ENCODE results near the gene GHR. TPM values are rescaled to one million over a fixed set of nuclear protein-coding genes. Genes with fewer than 3 reads are reported as not detected.

Gene GHR
- total RNA-seq, 1 donor from 2014 or later = 16.7 TPM

GRCh38 chr5:42461033-42461432, 37.8 kb downstream of the GHR start:
- Histone ChIP-seq H3K27me3 (ENCODE audit: control insufficient read depth in 3 of 3, insufficient read depth in 3 of 3, low read length in 3 of 3) (no peaks in the 10 kb centered on the region), H3K4me3 (ENCODE audit: low read length in 3 of 3) (no peak overlapping the region), H3K9ac (ENCODE audit: low read depth in 1 of 3, low read length in 3 of 3) (no peak overlapping the region), H3K9me3 (ENCODE audit: control insufficient read depth in 3 of 3, low read length in 3 of 3) (no peaks in the 10 kb centered on the region), H3K36me3 (ENCODE audit: control insufficient read depth in 3 of 3, insufficient read depth in 3 of 3, low read length in 3 of 3) (no peaks in the 10 kb centered on the region), H3K4me1 (ENCODE audit: control insufficient read depth in 3 of 3, insufficient read depth in 3 of 3, low read length in 3 of 3) (peaks cover 0 to 5% (median 0%) of the 10 kb centered on the region in 3 donors), H3K27ac (ENCODE audit: low read depth, low read length) (no peak overlapping the region)

DNA sequence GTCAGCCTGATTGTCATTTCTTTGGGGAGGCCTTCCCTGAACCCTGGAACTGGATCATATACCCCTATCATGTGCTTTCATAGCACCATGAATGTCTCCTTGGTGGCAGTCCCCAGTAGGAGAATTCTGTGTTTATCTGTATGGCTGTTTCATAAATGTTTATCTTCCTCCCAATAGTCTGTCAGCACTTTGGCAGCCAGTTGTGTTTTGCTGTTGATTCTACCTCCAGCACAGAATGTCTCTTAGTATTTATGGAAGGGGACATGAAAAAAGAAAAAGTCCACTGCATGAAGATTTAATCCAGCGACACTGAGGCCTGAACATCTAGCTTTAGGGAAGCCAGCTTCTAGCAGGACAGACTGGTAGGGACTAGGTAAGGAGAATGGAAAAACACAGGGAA, 38.3 kb downstream of the GHR start:
- H3K9me3 ChIP-seq (ENCODE audit: control insufficient read depth in 3 of 3, low read length in 3 of 3) = no peaks in the 10 kb centered on the region
- H3K27ac ChIP-seq (ENCODE audit: low read depth, low read length) = no peak overlapping the region
- no peak overlapping the region for H3K4me3 ChIP-seq (ENCODE audit: low read length in 3 of 3)
- no peak overlapping the region for H3K9ac ChIP-seq (ENCODE audit: low read depth in 1 of 3, low read length in 3 of 3)
- peaks cover 0 to 5% (median 0%) of the 10 kb centered on the region in 3 donors for H3K4me1 ChIP-seq (ENCODE audit: control insufficient read depth in 3 of 3, insufficient read depth in 3 of 3, low read length in 3 of 3)
- H3K36me3 ChIP-seq (ENCODE audit: control insufficient read depth in 3 of 3, insufficient read depth in 3 of 3, low read length in 3 of 3) = no peaks in the 10 kb centered on the region
- no peaks in the 10 kb centered on the region for H3K27me3 ChIP-seq (ENCODE audit: control insufficient read depth in 3 of 3, insufficient read depth in 3 of 3, low read length in 3 of 3)

DNA sequence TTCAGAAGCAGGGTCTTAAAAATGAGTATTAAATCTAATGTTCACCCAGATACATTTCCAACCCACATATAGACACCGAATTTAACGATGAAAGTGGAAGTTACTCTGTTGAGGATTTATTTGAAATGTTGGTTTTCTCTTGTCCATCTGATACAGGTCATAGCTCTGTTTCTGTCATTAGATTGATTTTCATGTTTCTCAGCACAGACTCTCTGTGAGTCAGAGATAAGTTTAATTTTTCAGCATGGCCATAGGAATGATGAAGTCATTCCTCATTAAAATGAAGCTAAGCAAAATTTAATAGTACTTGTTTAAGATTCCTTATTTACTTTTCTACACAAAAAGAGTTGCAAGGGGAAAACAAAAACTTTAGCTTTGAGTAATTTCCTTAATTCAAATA, 38.8 kb downstream of the GHR start:
- Histone ChIP-seq H3K4me1 (ENCODE audit: control insufficient read depth in 3 of 3, insufficient read depth in 3 of 3, low read length in 3 of 3) (peaks cover 0 to 5% (median 0%) of the 10 kb centered on the region in 3 donors), H3K36me3 (ENCODE audit: control insufficient read depth in 3 of 3, insufficient read depth in 3 of 3, low read length in 3 of 3) (no peaks in the 10 kb centered on the region), H3K27ac (ENCODE audit: low read depth, low read length) (no peak overlapping the region), H3K27me3 (ENCODE audit: control insufficient read depth in 3 of 3, insufficient read depth in 3 of 3, low read length in 3 of 3) (no peaks in the 10 kb centered on the region), H3K9me3 (ENCODE audit: control insufficient read depth in 3 of 3, low read length in 3 of 3) (no peaks in the 10 kb centered on the region), H3K9ac (ENCODE audit: low read depth in 1 of 3, low read length in 3 of 3) (no peak overlapping the region), H3K4me3 (ENCODE audit: low read length in 3 of 3) (no peak overlapping the region)

GRCh38 chr5:42467572-42467971, 44.3 kb downstream of the GHR start:
- H3K27ac ChIP-seq (ENCODE audit: low read depth, low read length) = no peak overlapping the region
- H3K9me3 ChIP-seq (ENCODE audit: control insufficient read depth in 3 of 3, low read length in 3 of 3) = no peaks in the 10 kb centered on the region
- H3K9ac ChIP-seq (ENCODE audit: low read depth in 1 of 3, low read length in 3 of 3) = no peak overlapping the region
- no peaks in the 10 kb centered on the region for H3K27me3 ChIP-seq (ENCODE audit: control insufficient read depth in 3 of 3, insufficient read depth in 3 of 3, low read length in 3 of 3)
- H3K36me3 ChIP-seq (ENCODE audit: control insufficient read depth in 3 of 3, insufficient read depth in 3 of 3, low read length in 3 of 3) = peaks cover 0 to 3% (median 0%) of the 10 kb centered on the region in 3 donors
- peaks cover 0 to 4% (median 0%) of the 10 kb centered on the region in 3 donors for H3K4me1 ChIP-seq (ENCODE audit: control insufficient read depth in 3 of 3, insufficient read depth in 3 of 3, low read length in 3 of 3)
- H3K4me3 ChIP-seq (ENCODE audit: low read length in 3 of 3) = no peak overlapping the region

DNA sequence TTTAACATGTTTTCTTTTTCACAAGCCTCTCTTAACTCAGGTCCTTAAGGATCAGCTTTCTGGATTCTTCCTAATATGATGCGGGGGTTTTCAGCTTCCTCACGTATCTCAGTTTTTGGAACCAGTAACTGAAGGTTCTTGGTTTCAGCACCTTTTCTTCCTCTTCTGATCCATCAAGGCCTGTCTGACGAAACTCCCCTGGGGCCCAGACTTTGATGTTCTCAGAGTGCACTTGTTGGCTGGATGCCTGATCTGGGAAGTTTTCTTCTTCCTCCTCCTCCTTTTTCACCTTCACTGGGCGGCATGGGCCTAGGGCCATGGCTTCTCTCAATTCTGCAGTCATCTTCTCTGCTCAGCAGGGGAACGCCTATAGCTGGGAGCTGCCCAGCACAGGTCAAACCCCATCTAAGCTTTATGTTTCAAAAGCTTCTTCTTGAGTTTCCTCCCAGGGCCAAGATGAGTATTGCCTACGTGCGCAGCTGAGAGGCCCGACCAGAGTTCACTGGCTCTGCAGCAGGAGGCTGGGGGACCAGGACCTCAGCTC, 44.8 kb downstream of the GHR start:
- Histone ChIP-seq H3K9me3 (ENCODE audit: control insufficient read depth in 3 of 3, low read length in 3 of 3) (no peaks in the 10 kb centered on the region), H3K9ac (ENCODE audit: low read depth in 1 of 3, low read length in 3 of 3) (no peak overlapping the region), H3K36me3 (ENCODE audit: control insufficient read depth in 3 of 3, insufficient read depth in 3 of 3, low read length in 3 of 3) (peaks cover 0 to 3% (median 0%) of the 10 kb centered on the region in 3 donors), H3K27ac (ENCODE audit: low read depth, low read length) (no peak overlapping the region), H3K4me3 (ENCODE audit: low read length in 3 of 3) (no peak overlapping the region), H3K4me1 (ENCODE audit: control insufficient read depth in 3 of 3, insufficient read depth in 3 of 3, low read length in 3 of 3) (peaks cover 0 to 4% (median 0%) of the 10 kb centered on the region in 3 donors), H3K27me3 (ENCODE audit: control insufficient read depth in 3 of 3, insufficient read depth in 3 of 3, low read length in 3 of 3) (no peaks in the 10 kb centered on the region)

GRCh38 chr5:42483472-42484154, 60.4 kb downstream of the GHR start:
- no peaks in the 10 kb centered on the region for H3K36me3 ChIP-seq (ENCODE audit: control insufficient read depth in 3 of 3, insufficient read depth in 3 of 3, low read length in 3 of 3)
- H3K9ac ChIP-seq (ENCODE audit: low read depth in 1 of 3, low read length in 3 of 3) = no peak overlapping the region
- no peak overlapping the region for H3K4me3 ChIP-seq (ENCODE audit: low read length in 3 of 3)
- no peaks in the 10 kb centered on the region for H3K27me3 ChIP-seq (ENCODE audit: control insufficient read depth in 3 of 3, insufficient read depth in 3 of 3, low read length in 3 of 3)
- no peaks in the 10 kb centered on the region for H3K9me3 ChIP-seq (ENCODE audit: control insufficient read depth in 3 of 3, low read length in 3 of 3)
- H3K4me1 ChIP-seq (ENCODE audit: control insufficient read depth in 3 of 3, insufficient read depth in 3 of 3, low read length in 3 of 3) = peaks cover 2 to 34% (median 11%) of the 10 kb centered on the region in 3 donors
- H3K27ac ChIP-seq (ENCODE audit: low read depth, low read length) = no peak overlapping the region

- Histone ChIP-seq H3K9me3 (ENCODE audit: control insufficient read depth in 3 of 3, low read length in 3 of 3) (no peaks in the 10 kb centered on the region), H3K27ac (ENCODE audit: low read depth, low read length) (no peak overlapping the region), H3K27me3 (ENCODE audit: control insufficient read depth in 3 of 3, insufficient read depth in 3 of 3, low read length in 3 of 3) (no peaks in the 10 kb centered on the region), H3K9ac (ENCODE audit: low read depth in 1 of 3, low read length in 3 of 3) (no peak overlapping the region), H3K4me1 (ENCODE audit: control insufficient read depth in 3 of 3, insufficient read depth in 3 of 3, low read length in 3 of 3) (peaks cover 18 to 46% (median 20%) of the 10 kb centered on the region in 3 donors), H3K4me3 (ENCODE audit: low read length in 3 of 3) (no peak overlapping the region), H3K36me3 (ENCODE audit: control insufficient read depth in 3 of 3, insufficient read depth in 3 of 3, low read length in 3 of 3) (no peaks in the 10 kb centered on the region)
Observed at GRCh38 chr5:42487077-42487476, 63.8 kb downstream of the GHR start.

- Histone ChIP-seq H3K4me1 (ENCODE audit: control insufficient read depth in 3 of 3, insufficient read depth in 3 of 3, low read length in 3 of 3) (peaks cover 18 to 42% (median 20%) of the 10 kb centered on the region in 3 donors), H3K27ac (ENCODE audit: low read depth, low read length) (no peak overlapping the region), H3K27me3 (ENCODE audit: control insufficient read depth in 3 of 3, insufficient read depth in 3 of 3, low read length in 3 of 3) (no peaks in the 10 kb centered on the region), H3K4me3 (ENCODE audit: low read length in 3 of 3) (no peak overlapping the region), H3K9me3 (ENCODE audit: control insufficient read depth in 3 of 3, low read length in 3 of 3) (no peaks in the 10 kb centered on the region), H3K36me3 (ENCODE audit: control insufficient read depth in 3 of 3, insufficient read depth in 3 of 3, low read length in 3 of 3) (no peaks in the 10 kb centered on the region), H3K9ac (ENCODE audit: low read depth in 1 of 3, low read length in 3 of 3) (no peak overlapping the region)
Observed at GRCh38 chr5:42487821-42488220, 64.6 kb downstream of the GHR start.

DNA sequence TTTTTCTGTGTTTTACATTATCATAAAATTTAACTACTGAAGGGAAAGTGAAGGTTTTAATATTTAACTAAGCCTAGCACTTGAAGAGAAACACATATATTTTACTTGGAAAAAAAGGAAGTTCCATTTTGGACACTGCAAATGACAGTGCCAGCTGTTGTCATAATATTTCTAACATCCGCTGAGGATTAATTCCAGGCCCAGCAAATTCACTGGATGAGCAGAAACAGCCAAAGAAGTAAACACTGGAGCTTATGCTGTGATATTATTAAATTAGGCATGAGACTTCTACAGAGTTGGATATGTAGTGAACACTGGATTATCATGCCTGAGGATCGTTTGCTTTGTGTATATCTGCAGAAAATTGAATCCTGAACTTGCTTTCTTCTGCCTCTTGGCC, 67.6 kb downstream of the GHR start:
- Histone ChIP-seq H3K9me3 (ENCODE audit: control insufficient read depth in 3 of 3, low read length in 3 of 3) (no peaks in the 10 kb centered on the region), H3K27ac (ENCODE audit: low read depth, low read length) (no peak overlapping the region), H3K9ac (ENCODE audit: low read depth in 1 of 3, low read length in 3 of 3) (peak overlapping the region in 1 of 3 donors; percentile 1), H3K4me1 (ENCODE audit: control insufficient read depth in 3 of 3, insufficient read depth in 3 of 3, low read length in 3 of 3) (peaks cover 9 to 24% (median 16%) of the 10 kb centered on the region in 3 donors), H3K36me3 (ENCODE audit: control insufficient read depth in 3 of 3, insufficient read depth in 3 of 3, low read length in 3 of 3) (no peaks in the 10 kb centered on the region), H3K4me3 (ENCODE audit: low read length in 3 of 3) (no peak overlapping the region), H3K27me3 (ENCODE audit: control insufficient read depth in 3 of 3, insufficient read depth in 3 of 3, low read length in 3 of 3) (no peaks in the 10 kb centered on the region)

GRCh38 chr5:42491699-42492098, 68.5 kb downstream of the GHR start:
- peaks cover 9 to 25% (median 20%) of the 10 kb centered on the region in 3 donors for H3K4me1 ChIP-seq (ENCODE audit: control insufficient read depth in 3 of 3, insufficient read depth in 3 of 3, low read length in 3 of 3)
- no peak overlapping the region for H3K27ac ChIP-seq (ENCODE audit: low read depth, low read length)
- no peak overlapping the region for H3K9ac ChIP-seq (ENCODE audit: low read depth in 1 of 3, low read length in 3 of 3)
- no peaks in the 10 kb centered on the region for H3K27me3 ChIP-seq (ENCODE audit: control insufficient read depth in 3 of 3, insufficient read depth in 3 of 3, low read length in 3 of 3)
- no peak overlapping the region for H3K4me3 ChIP-seq (ENCODE audit: low read length in 3 of 3)
- no peaks in the 10 kb centered on the region for H3K36me3 ChIP-seq (ENCODE audit: control insufficient read depth in 3 of 3, insufficient read depth in 3 of 3, low read length in 3 of 3)
- no peaks in the 10 kb centered on the region for H3K9me3 ChIP-seq (ENCODE audit: control insufficient read depth in 3 of 3, low read length in 3 of 3)

Measured in skeletal muscle tissue (tissue), 4 donors.